ENCODE measurements around the gene EPHB6. TPM values are rescaled to one million over a fixed set of nuclear protein-coding genes. Genes with fewer than 3 reads are reported as not detected.
A peak's percentile ranks its signal among the peaks of the same experiment; 100 is the strongest.

Gene EPHB6
- total RNA-seq, 4 donors from 2014 or later, result 158 to 346 (median 221) TPM

DNA sequence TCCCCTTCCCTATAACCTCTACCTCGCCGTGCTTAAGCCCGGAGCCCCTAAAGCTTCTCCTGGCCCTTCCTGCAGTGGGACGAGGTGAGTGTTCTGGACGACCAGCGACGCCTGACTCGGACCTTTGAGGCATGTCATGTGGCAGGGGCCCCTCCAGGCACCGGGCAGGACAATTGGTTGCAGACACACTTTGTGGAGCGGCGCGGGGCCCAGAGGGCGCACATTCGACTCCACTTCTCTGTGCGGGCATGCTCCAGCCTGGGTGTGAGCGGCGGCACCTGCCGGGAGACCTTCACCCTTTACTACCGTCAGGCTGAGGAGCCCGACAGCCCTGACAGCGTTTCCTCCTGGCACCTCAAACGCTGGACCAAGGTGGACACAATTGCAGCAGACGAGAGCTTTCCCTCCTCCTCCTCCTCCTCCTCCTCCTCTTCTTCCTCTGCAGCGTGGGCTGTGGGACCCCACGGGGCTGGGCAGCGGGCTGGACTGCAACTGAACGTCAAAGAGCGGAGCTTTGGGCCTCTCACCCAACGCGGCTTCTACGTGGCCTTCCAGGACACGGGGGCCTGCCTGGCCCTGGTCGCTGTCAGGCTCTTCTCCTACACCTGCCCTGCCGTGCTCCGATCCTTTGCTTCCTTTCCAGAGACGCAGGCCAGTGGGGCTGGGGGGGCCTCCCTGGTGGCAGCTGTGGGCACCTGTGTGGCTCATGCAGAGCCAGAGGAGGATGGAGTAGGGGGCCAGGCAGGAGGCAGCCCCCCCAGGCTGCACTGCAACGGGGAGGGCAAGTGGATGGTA lies 9.2 kb downstream of the EPHB6 start:
- no peak overlapping the region for H3K4me3 ChIP-seq (ENCODE audit: low read depth, poor library complexity, severe bottlenecking)
- 87% methylated on average over 34 to 36 of the region's 37 CpGs for WGBS, 2 donors
- TF ChIP-seq, protein P1, sequence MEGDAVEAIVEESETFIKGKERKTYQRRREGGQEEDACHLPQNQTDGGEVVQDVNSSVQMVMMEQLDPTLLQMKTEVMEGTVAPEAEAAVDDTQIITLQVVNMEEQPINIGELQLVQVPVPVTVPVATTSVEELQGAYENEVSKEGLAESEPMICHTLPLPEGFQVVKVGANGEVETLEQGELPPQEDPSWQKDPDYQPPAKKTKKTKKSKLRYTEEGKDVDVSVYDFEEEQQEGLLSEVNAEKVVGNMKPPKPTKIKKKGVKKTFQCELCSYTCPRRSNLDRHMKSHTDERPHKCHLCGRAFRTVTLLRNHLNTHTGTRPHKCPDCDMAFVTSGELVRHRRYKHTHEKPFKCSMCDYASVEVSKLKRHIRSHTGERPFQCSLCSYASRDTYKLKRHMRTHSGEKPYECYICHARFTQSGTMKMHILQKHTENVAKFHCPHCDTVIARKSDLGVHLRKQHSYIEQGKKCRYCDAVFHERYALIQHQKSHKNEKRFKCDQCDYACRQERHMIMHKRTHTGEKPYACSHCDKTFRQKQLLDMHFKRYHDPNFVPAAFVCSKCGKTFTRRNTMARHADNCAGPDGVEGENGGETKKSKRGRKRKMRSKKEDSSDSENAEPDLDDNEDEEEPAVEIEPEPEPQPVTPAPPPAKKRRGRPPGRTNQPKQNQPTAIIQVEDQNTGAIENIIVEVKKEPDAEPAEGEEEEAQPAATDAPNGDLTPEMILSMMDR (IDR thresholded peaks at IDR 0.05), result no peak
- TF ChIP-seq POLR2A (IDR thresholded peaks at IDR 0.05), result no peak
- DNase-seq (ENCODE audit: low spot score in 2 of 2), result no peak
- intact Hi-C loops (cut with DNase I; ENCODE audit: low total_unique reads), result no loop called here

DNA sequence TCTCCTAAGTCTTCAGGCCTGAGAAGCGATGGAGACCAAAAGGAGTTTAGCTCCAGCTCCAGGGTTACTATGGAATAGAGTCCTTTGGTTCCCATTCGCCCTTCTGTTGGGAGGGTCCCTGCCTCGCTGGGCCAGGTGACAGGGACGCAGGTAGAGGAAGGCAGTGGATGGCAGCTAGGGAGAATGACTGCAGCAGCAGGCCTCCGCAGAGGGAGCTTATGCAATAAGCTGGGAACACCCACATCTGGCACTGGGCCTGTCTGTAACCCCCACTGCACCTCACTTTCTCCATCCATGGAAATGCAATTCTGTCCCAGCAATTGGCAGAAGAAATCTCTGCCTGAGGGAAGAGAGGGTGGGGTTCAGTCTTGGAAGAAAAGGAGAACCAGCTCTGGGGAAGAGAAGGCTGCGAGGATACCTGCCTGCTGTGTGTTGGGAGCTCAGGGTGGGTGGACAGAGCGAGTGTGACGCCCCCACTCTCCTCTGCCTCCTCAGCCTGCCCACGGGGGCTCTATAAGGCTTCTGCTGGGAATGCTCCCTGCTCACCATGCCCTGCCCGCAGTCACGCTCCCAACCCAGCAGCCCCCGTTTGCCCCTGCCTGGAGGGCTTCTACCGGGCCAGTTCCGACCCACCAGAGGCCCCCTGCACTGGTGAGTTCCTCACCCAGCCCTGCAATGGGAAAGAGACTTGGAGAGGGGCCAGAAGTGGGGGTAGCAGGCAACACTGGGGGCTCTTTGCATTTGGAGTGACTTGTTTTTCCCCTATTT lies 10.3 kb downstream of the EPHB6 start:
- 42 to 48% methylated on average over 14 of the region's 14 CpGs for WGBS, 2 donors
- intact Hi-C loops (cut with DNase I; ENCODE audit: low total_unique reads), result no loop called here
- no peak for DNase-seq (ENCODE audit: low spot score in 2 of 2)
- no peak overlapping the region for H3K4me3 ChIP-seq (ENCODE audit: low read depth, poor library complexity, severe bottlenecking)
- TF ChIP-seq, protein P1 (IDR thresholded peaks at IDR 0.05), result no peak
- TF ChIP-seq POLR2A (IDR thresholded peaks at IDR 0.05), result no peak

DNA sequence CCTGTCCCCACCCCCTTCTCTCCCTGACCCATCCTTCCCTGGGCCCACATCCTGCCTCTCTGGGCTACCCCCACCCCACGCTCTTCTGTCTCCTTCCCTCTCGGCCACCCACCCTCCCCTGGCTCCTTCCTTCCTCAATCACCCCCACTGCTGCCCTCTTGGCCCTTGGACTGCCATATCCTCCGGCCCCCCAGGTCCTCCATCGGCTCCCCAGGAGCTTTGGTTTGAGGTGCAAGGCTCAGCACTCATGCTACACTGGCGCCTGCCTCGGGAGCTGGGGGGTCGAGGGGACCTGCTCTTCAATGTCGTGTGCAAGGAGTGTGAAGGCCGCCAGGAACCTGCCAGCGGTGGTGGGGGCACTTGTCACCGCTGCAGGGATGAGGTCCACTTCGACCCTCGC lies 10.9 kb downstream of the EPHB6 start:
- intact Hi-C loops (cut with DNase I; ENCODE audit: low total_unique reads), result no loop called here
- no peak for DNase-seq (ENCODE audit: low spot score in 2 of 2)
- TF ChIP-seq POLR2A (IDR thresholded peaks at IDR 0.05), result no peak
- TF ChIP-seq, protein P1 (IDR thresholded peaks at IDR 0.05), result no peak
- WGBS, 2 donors, result 60 to 79% methylated on average over 12 to 13 of the region's 13 CpGs
- no peak overlapping the region for H3K4me3 ChIP-seq (ENCODE audit: low read depth, poor library complexity, severe bottlenecking)

DNA sequence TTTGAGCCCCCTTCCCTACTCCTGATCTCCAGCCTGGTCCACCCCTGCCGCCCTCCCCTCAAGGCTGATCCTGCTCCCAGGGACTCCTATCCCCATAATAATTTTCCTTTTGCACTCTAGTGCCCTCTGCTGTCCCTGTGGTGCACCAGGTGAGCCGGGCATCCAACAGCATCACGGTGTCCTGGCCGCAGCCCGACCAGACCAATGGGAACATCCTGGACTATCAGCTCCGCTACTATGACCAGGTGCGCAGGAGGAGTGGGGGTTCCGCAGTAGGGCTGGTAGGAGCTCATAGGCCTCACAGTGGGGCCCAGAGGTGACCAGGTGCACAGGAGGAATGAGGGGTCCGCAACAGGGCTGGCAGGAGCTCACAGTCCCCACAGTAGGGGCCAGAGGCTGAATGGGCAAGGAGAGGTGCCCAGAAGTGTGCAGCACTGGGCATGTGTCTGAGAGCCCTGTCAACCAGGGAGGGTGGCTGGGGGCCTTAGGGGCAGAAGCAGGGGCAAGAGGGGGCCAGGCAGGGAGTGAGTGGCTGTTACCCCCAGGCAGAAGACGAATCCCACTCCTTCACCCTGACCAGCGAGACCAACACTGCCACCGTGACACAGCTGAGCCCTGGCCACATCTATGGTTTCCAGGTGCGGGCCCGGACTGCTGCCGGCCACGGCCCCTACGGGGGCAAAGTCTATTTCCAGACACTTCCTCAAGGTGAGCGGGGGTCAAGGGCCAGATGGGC lies 11.7 kb downstream of the EPHB6 start:
- DNase-seq (ENCODE audit: low spot score in 2 of 2), result no peak
- TF ChIP-seq, protein P1 (IDR thresholded peaks at IDR 0.05), result no peak
- TF ChIP-seq POLR2A (IDR thresholded peaks at IDR 0.05), result no peak
- intact Hi-C loops (cut with DNase I; ENCODE audit: low total_unique reads), result no loop called here
- H3K4me3 ChIP-seq (ENCODE audit: low read depth, poor library complexity, severe bottlenecking), result no peak overlapping the region
- 74 to 83% methylated on average over 17 to 18 of the region's 18 CpGs for WGBS, 2 donors

DNA sequence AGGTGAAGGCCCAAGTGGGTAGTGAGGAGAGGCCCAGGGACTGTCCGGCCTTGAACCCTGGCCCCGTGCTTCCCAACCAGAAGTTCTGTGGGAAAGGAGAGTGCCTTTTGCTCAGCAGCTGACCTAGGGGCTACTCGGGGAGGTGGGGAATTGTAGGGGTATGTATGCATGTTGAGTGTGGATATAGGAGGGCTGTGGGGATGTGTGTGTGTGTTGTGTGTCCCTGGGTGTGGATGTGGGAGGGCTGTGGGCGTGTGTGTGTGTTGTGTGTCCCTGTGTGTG lies 12.2 kb downstream of the EPHB6 start:
- DNase-seq (ENCODE audit: low spot score in 2 of 2), result peak in 1 of 2 donors; percentile 66
- WGBS, 2 donors, result 74 to 82% methylated on average over 4 of the region's 4 CpGs
- no peak overlapping the region for H3K4me3 ChIP-seq (ENCODE audit: low read depth, poor library complexity, severe bottlenecking)
- no peak for TF ChIP-seq POLR2A (IDR thresholded peaks at IDR 0.05)
- TF ChIP-seq, protein P1 (IDR thresholded peaks at IDR 0.05), result no peak
- intact Hi-C loops (cut with DNase I; ENCODE audit: low total_unique reads), result no loop called here

Measured in lower leg skin (tissue), 4 donors.